ENCODE data around the gene ODAD4.

GRCh38 chr17:41901646-41902045 lies 28.8 kb upstream of the ODAD4 start:
- TF ChIP-seq GATA2 (IDR thresholded peaks at IDR 0.05; ENCODE audit: low read depth, low read length) (no peak), GATA3 (IDR thresholded peaks at IDR 0.05; ENCODE audit: low read depth, low read length) (no peak)

Data from SH-SY5Y (cell line).